Measurements from ENCODE around the gene PAX8.

- TF ChIP-seq POLR2A (IDR thresholded peaks at IDR 0.05) (no peak), CTCF (IDR thresholded peaks at IDR 0.05) (no peak)
These were observed 25.3 kb downstream of the PAX8 start for GRCh38 chr2:113253453-113253852.

All from gastroesophageal sphincter (tissue), 3 donors.